HL-60 (cell line): Measurements from ENCODE around the gene ONECUT1.
A peak's percentile ranks its signal among the peaks of the same experiment; 100 is the strongest.

Experiments used
- DNase-seq, 2 experiments: peaks; one replicate each; pipeline ENCODE4 v3.0.0-alpha.2; 2010 to 2020; ENCODE audit warnings: low read depth in 1 of 2, low spot score in 1 of 2
- H3K27ac ChIP-seq: fragments of 250-450 bp; sonication (Bioruptor Pico); replicated peaks from 2 replicates; pipeline ENCODE4 v1.5.1; 2020; ENCODE audit warnings: mild to moderate bottlenecking, moderate library complexity
- H3K27me3 ChIP-seq: fragments of 250-450 bp; sonication (Bioruptor Pico); 2 replicates; pipeline ENCODE4 v1.5.1; 2021; ENCODE audit warnings: mild to moderate bottlenecking, moderate library complexity; ENCODE audit not compliant: insufficient read depth, poor library complexity, severe bottlenecking
- H3K4me3 ChIP-seq: replicated peaks from 2 replicates; pipeline ENCODE4 v1.5.1; 2011; ENCODE audit warnings: mild to moderate bottlenecking, control low read depth, low read length; ENCODE audit not compliant: insufficient read depth
- CTCF ChIP-seq: IDR thresholded peaks from one replicate; pipeline ENCODE4 v1.5.1; 2011; ENCODE audit warnings: low read length, control low read depth, inconsistent platforms; ENCODE audit not compliant: insufficient read depth
- GABPA ChIP-seq: IDR thresholded peaks from 2 replicates; pipeline ENCODE4 v1.6.1; 2012; ENCODE audit warnings: low read depth
- POLR2AphosphoS5 ChIP-seq: IDR thresholded peaks from 2 replicates; pipeline ENCODE4 v1.6.1; 2012; ENCODE audit warnings: low read depth
- REST ChIP-seq: IDR thresholded peaks from 2 replicates; pipeline ENCODE4 v1.6.1; 2012; ENCODE audit warnings: low read depth; ENCODE audit not compliant: insufficient replicate concordance
- SPI1 ChIP-seq: IDR thresholded peaks from 2 replicates; pipeline ENCODE4 v1.6.1; 2012; ENCODE audit warnings: low read depth, mild to moderate bottlenecking, borderline replicate concordance

ONECUT1 gene

GRCh38 chr15:52791776-52792175 is 1.6 kb upstream of the ONECUT1 start:
- TF ChIP-seq CTCF (no peak), REST (no peak), GABPA (no peak), POLR2AphosphoS5 (no peak), SPI1 (no peak)
- no peak overlapping the region for H3K27ac ChIP-seq
- no peak for DNase-seq
- H3K27me3 ChIP-seq = peaks cover 85% of the 10 kb centered on the region
- H3K4me3 ChIP-seq = no peak overlapping the region

GRCh38 chr15:52790941-52791751 is 1.0 kb upstream of the ONECUT1 start:
- Histone ChIP-seq H3K4me3 (no peak overlapping the region), H3K27me3 (peaks cover 82% of the 10 kb centered on the region), H3K27ac (no peak overlapping the region)
- no peak for TF ChIP-seq POLR2AphosphoS5
- no peak for TF ChIP-seq SPI1
- TF ChIP-seq CTCF = no peak
- no peak for TF ChIP-seq GABPA
- no peak for TF ChIP-seq REST
- no peak for DNase-seq

- H3K4me3 ChIP-seq = peak overlapping the region; percentile 54
- no peak overlapping the region for H3K27ac ChIP-seq
- peaks cover 82% of the 10 kb centered on the region for H3K27me3 ChIP-seq
- no peak for TF ChIP-seq SPI1
- TF ChIP-seq CTCF = no peak
- no peak for TF ChIP-seq GABPA
- TF ChIP-seq POLR2AphosphoS5 = no peak
- no peak for TF ChIP-seq REST
- peak in 1 of 2 experiments; percentile 32 for DNase-seq
Observed at GRCh38 chr15:52789601-52790168, 451 bp downstream of the ONECUT1 start.
